Measurements from ENCODE around the gene ZDHHC1.

DNA sequence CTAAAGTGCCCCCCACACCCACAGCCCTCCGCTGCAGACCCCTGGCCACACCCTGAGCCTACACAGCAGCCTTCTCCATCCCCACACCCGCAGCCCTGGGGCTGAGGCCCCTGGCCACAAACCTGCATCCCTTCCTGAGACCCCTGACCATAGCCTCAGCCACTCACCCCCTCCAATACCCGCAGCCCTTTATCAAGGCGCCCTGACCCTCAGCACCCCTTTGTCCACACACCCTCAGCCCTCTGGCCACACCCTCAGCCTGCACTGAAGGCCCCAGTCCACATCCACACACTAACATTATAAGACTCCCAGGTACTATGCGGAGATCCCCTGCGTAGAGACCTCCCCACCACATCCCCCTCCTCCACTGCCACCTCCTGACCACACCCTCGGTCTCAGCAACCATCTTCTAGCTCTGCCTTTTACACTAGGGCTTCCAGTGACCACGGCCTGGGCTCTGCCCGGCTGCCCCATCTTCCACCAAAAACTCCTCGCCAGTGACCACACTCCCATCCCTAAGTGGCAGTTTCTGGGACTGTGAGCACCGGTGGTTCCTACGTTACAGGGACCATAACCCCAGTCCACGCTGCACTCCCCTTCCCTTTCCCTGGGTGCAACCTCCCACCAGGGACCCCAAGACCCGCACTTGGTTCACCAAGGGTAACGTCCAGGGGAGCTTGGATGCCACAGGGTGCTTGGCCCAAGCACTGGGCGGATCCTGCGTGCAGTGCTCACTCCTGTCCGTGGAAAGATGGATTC is 23.8 kb downstream of the ZDHHC1 start:
- no peak for TF ChIP-seq RAD21 (IDR thresholded peaks at IDR 0.05)
- TF ChIP-seq HNF4A (conservative IDR thresholded peaks at IDR 0.05): no peak
- TF ChIP-seq, protein P1, sequence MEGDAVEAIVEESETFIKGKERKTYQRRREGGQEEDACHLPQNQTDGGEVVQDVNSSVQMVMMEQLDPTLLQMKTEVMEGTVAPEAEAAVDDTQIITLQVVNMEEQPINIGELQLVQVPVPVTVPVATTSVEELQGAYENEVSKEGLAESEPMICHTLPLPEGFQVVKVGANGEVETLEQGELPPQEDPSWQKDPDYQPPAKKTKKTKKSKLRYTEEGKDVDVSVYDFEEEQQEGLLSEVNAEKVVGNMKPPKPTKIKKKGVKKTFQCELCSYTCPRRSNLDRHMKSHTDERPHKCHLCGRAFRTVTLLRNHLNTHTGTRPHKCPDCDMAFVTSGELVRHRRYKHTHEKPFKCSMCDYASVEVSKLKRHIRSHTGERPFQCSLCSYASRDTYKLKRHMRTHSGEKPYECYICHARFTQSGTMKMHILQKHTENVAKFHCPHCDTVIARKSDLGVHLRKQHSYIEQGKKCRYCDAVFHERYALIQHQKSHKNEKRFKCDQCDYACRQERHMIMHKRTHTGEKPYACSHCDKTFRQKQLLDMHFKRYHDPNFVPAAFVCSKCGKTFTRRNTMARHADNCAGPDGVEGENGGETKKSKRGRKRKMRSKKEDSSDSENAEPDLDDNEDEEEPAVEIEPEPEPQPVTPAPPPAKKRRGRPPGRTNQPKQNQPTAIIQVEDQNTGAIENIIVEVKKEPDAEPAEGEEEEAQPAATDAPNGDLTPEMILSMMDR (IDR thresholded peaks at IDR 0.05; ENCODE audit: low read depth, low read length, missing input control): no peak
